Amniotic epithelial cell (primary cell): Measurements from ENCODE around the gene CGNL1.

Experiments used
- DNase-seq: peaks from one replicate; pipeline ENCODE4 v3.0.0-alpha.2; 2010; ENCODE audit warnings: low read depth

Gene CGNL1

DNA sequence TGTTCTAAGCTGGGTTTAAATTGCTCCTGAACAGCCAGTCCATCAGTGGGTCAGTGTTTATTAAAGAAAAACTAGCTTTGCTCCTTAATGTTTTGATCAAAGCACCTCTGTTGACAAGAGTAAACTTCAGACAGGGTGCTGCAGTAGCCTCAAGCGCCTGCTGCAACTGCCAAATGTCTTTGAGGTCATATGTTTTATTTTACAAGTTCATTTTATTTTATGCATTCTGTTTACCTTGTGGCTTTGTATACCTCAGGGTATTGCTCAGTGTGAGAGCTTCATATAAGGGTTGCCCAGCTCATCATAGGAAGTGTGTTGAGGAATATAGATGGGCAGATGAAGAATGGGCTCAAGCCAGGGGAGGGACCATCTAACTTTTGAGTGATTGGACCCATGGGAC is 223.9 kb downstream of the CGNL1 start:
- no peak for DNase-seq
